ENCODE results near the gene PAM16. TPM values are rescaled to one million over a fixed set of nuclear protein-coding genes. Genes with fewer than 3 reads are reported as not detected.

Gene PAM16
- total and polyA plus RNA-seq, 4 donors: 23.0 to 183 (median 58.7) TPM

GRCh38 chr16:4369007-4369733, 18.0 kb upstream of the PAM16 start:
- DNase-seq (no peak), ATAC-seq (ENCODE audit: insufficient read depth, low FRiP score) (no peak)
- TF ChIP-seq CTCF (IDR thresholded peaks at IDR 0.05; ENCODE audit: control extremely low read depth, extremely low read depth): no peak
- Histone ChIP-seq H3K4me3 (no peak overlapping the region), H3K36me3 (ENCODE audit: control insufficient read depth in 4 of 4, insufficient read depth in 4 of 4, low read length in 4 of 4) (peaks cover 0 to 18% (median 0%) of the 10 kb centered on the region in 4 donors), H3K27me3 (ENCODE audit: control insufficient read depth in 3 of 3, insufficient read depth in 3 of 3, low read length in 2 of 3) (no peaks in the 10 kb centered on the region), H3K4me1 (ENCODE audit: control insufficient read depth in 5 of 5, insufficient read depth in 5 of 5, low read length in 5 of 5) (peaks cover 7 to 38% (median 22%) of the 10 kb centered on the region in 5 donors), H3K27ac (ENCODE audit: low read depth in 1 of 2, low read length in 1 of 2) (peak overlapping the region in 1 of 2 donors; percentile 48), H3K9me3 (ENCODE audit: control insufficient read depth in 4 of 4, insufficient read depth in 3 of 4, low read length in 3 of 4) (no peaks in the 10 kb centered on the region), H3K9ac (ENCODE audit: insufficient read depth in 1 of 2, low read length in 2 of 2) (no peak overlapping the region)
- WGBS, 2 donors: 71 to 87% methylated on average over 13 of the region's 13 CpGs

- Histone ChIP-seq H3K36me3 (ENCODE audit: control insufficient read depth in 4 of 4, insufficient read depth in 4 of 4, low read length in 4 of 4) (peaks cover 0 to 20% (median 0%) of the 10 kb centered on the region in 4 donors), H3K4me1 (ENCODE audit: control insufficient read depth in 5 of 5, insufficient read depth in 5 of 5, low read length in 5 of 5) (peaks cover 3 to 22% (median 10%) of the 10 kb centered on the region in 5 donors), H3K4me3 (no peak overlapping the region), H3K27me3 (ENCODE audit: control insufficient read depth in 3 of 3, insufficient read depth in 3 of 3, low read length in 2 of 3) (no peaks in the 10 kb centered on the region), H3K9ac (ENCODE audit: insufficient read depth in 1 of 2, low read length in 2 of 2) (no peak overlapping the region), H3K27ac (ENCODE audit: low read depth in 1 of 2, low read length in 1 of 2) (no peak overlapping the region), H3K9me3 (ENCODE audit: control insufficient read depth in 4 of 4, insufficient read depth in 3 of 4, low read length in 3 of 4) (no peaks in the 10 kb centered on the region)
- ATAC-seq (ENCODE audit: insufficient read depth, low FRiP score): no peak
- no peak for TF ChIP-seq CTCF (IDR thresholded peaks at IDR 0.05; ENCODE audit: control extremely low read depth, extremely low read depth)
- 94 to 97% methylated on average over 5 of the region's 5 CpGs for WGBS, 2 donors
- DNase-seq: no peak
These were observed 16.3 kb upstream of the PAM16 start for GRCh38 chr16:4367393-4367856.

GRCh38 chr16:4366016-4366415, 14.9 kb upstream of the PAM16 start:
- 96 to 97% methylated on average over 13 of the region's 13 CpGs for WGBS, 2 donors
- peaks cover 0 to 17% (median 9%) of the 10 kb centered on the region in 5 donors for H3K4me1 ChIP-seq (ENCODE audit: control insufficient read depth in 5 of 5, insufficient read depth in 5 of 5, low read length in 5 of 5)
- DNase-seq (no peak), ATAC-seq (ENCODE audit: insufficient read depth, low FRiP score) (no peak)
- TF ChIP-seq CTCF (IDR thresholded peaks at IDR 0.05; ENCODE audit: control extremely low read depth, extremely low read depth): no peak
- no peaks in the 10 kb centered on the region for H3K27me3 ChIP-seq (ENCODE audit: control insufficient read depth in 3 of 3, insufficient read depth in 3 of 3, low read length in 2 of 3)
- no peak overlapping the region for H3K27ac ChIP-seq (ENCODE audit: low read depth in 1 of 2, low read length in 1 of 2)
- H3K4me3 ChIP-seq: no peak overlapping the region
- H3K9ac ChIP-seq (ENCODE audit: insufficient read depth in 1 of 2, low read length in 2 of 2): no peak overlapping the region
- H3K36me3 ChIP-seq (ENCODE audit: control insufficient read depth in 4 of 4, insufficient read depth in 4 of 4, low read length in 4 of 4): peaks cover 0 to 33% (median 1%) of the 10 kb centered on the region in 4 donors
- H3K9me3 ChIP-seq (ENCODE audit: control insufficient read depth in 4 of 4, insufficient read depth in 3 of 4, low read length in 3 of 4): no peaks in the 10 kb centered on the region

Measured in lung (tissue), 12 donors.